ENCODE results near the gene UIMC1. TPM values are rescaled to one million over a fixed set of nuclear protein-coding genes. Genes with fewer than 3 reads are reported as not detected.
"Not testable (repeated sequence)": the region's sequence is repeated elsewhere in the genome, so short reads cannot be mapped to it uniquely, and the experiment has no call there.

The UIMC1 gene
- total RNA-seq, 1 donor from 2014 or later: 42.2 TPM

GRCh38 chr5:176985516-176985915 lies 21.1 kb downstream of the UIMC1 start:
- intact Hi-C loops (cut with DNase I): no loop called here
- Histone ChIP-seq H3K27me3 (no peaks in the 10 kb centered on the region), H3K36me3 (no peaks in the 10 kb centered on the region), H3K4me3 (no peak overlapping the region), H3K9me3 (no peaks in the 10 kb centered on the region), H3K4me1 (peaks cover 11% of the 10 kb centered on the region), H3K27ac (no peak overlapping the region)
- DNase-seq (ENCODE audit: extremely low spot score in 2 of 2): no peak
- no peak for TF ChIP-seq POLR2AphosphoS5 (IDR thresholded peaks at IDR 0.05; ENCODE audit: insufficient read depth in 1 of 2, low read depth in 1 of 2)
- no peak for TF ChIP-seq POLR2A (IDR thresholded peaks at IDR 0.05)
- no peak for TF ChIP-seq CTCF (IDR thresholded peaks at IDR 0.05)

GRCh38 chr5:176984176-176984575 lies 22.4 kb downstream of the UIMC1 start:
- H3K9me3 ChIP-seq; H3K4me3 ChIP-seq; H3K27me3 ChIP-seq; DNase-seq (ENCODE audit: extremely low spot score in 2 of 2); H3K27ac ChIP-seq; intact Hi-C loops (cut with DNase I): not testable (repeated sequence)
- Histone ChIP-seq H3K4me1 (peaks cover 11% of the 10 kb centered on the region), H3K36me3 (peaks cover 0 to 12% of the 10 kb centered on the region in 2 donors)

GRCh38 chr5:176983593-176983992 lies 23.0 kb downstream of the UIMC1 start:
- H3K27me3 ChIP-seq; intact Hi-C loops (cut with DNase I): not testable (repeated sequence)
- peaks cover 0 to 14% of the 10 kb centered on the region in 2 donors for H3K36me3 ChIP-seq

GRCh38 chr5:176983112-176983511 lies 23.5 kb downstream of the UIMC1 start:
- H3K4me3 ChIP-seq; H3K27me3 ChIP-seq; H3K27ac ChIP-seq; intact Hi-C loops (cut with DNase I); DNase-seq (ENCODE audit: extremely low spot score in 2 of 2); H3K9me3 ChIP-seq: not testable (repeated sequence)
- Histone ChIP-seq H3K36me3 (peaks cover 0 to 14% of the 10 kb centered on the region in 2 donors), H3K4me1 (peaks cover 11% of the 10 kb centered on the region)

More at GRCh38 chr5:176983593-176983992, 23.0 kb downstream of the UIMC1 start:
- H3K9me3 ChIP-seq; H3K27ac ChIP-seq; DNase-seq (ENCODE audit: extremely low spot score in 2 of 2); H3K4me3 ChIP-seq: not testable (repeated sequence)
- H3K4me1 ChIP-seq: peaks cover 11% of the 10 kb centered on the region

GRCh38 chr5:176980818-176981217 lies 25.8 kb downstream of the UIMC1 start:
- Histone ChIP-seq H3K36me3 (peaks cover 0 to 14% of the 10 kb centered on the region in 2 donors), H3K9me3 (no peaks in the 10 kb centered on the region), H3K4me1 (no peaks in the 10 kb centered on the region), H3K4me3 (no peak overlapping the region), H3K27ac (no peak overlapping the region), H3K27me3 (no peaks in the 10 kb centered on the region)
- intact Hi-C loops (cut with DNase I): no loop called here
- no peak for DNase-seq (ENCODE audit: extremely low spot score in 2 of 2)
- no peak for TF ChIP-seq POLR2AphosphoS5 (IDR thresholded peaks at IDR 0.05; ENCODE audit: insufficient read depth in 1 of 2, low read depth in 1 of 2)
- TF ChIP-seq POLR2A (IDR thresholded peaks at IDR 0.05): no peak
- TF ChIP-seq CTCF (IDR thresholded peaks at IDR 0.05): no peak

- TF ChIP-seq POLR2A (IDR thresholded peaks at IDR 0.05): no peak
- no peak for TF ChIP-seq CTCF (IDR thresholded peaks at IDR 0.05)
- no peak for TF ChIP-seq POLR2AphosphoS5 (IDR thresholded peaks at IDR 0.05; ENCODE audit: insufficient read depth in 1 of 2, low read depth in 1 of 2)
- H3K4me1 ChIP-seq: no peaks in the 10 kb centered on the region
- no peaks in the 10 kb centered on the region for H3K27me3 ChIP-seq
- H3K4me3 ChIP-seq: no peak overlapping the region
- peaks cover 0 to 20% of the 10 kb centered on the region in 2 donors for H3K36me3 ChIP-seq
- DNase-seq (ENCODE audit: extremely low spot score in 2 of 2): no peak
- intact Hi-C loops (cut with DNase I): no loop called here
- H3K27ac ChIP-seq: no peak overlapping the region
- no peaks in the 10 kb centered on the region for H3K9me3 ChIP-seq
Measured at GRCh38 chr5:176979669-176980068, 26.9 kb downstream of the UIMC1 start.

- no peaks in the 10 kb centered on the region for H3K27me3 ChIP-seq
- H3K4me3 ChIP-seq: no peak overlapping the region
- intact Hi-C loops (cut with DNase I): no loop called here
- H3K9me3 ChIP-seq: no peaks in the 10 kb centered on the region
- DNase-seq (ENCODE audit: extremely low spot score in 2 of 2): no peak
- H3K36me3 ChIP-seq: peaks cover 0 to 31% of the 10 kb centered on the region in 2 donors
- no peak overlapping the region for H3K27ac ChIP-seq
- TF ChIP-seq POLR2A (IDR thresholded peaks at IDR 0.05) (no peak), CTCF (IDR thresholded peaks at IDR 0.05) (no peak)
- no peaks in the 10 kb centered on the region for H3K4me1 ChIP-seq
Measured at GRCh38 chr5:176965633-176966032, 40.9 kb downstream of the UIMC1 start.

All from vagina (tissue), 2 donors.